Neutrophil (primary cell): Measurements from ENCODE around the gene PRKCE.
"Not testable (repeated sequence)": the region's sequence is repeated elsewhere in the genome, so short reads cannot be mapped to it uniquely, and the experiment has no call there.

ENCODE experiments used
- H3K27ac ChIP-seq: fragments of 200-600 bp; sonication (generic); 2 replicates; pipeline ENCODE4 v1.5.1; 2016; ENCODE audit warnings: mild to moderate bottlenecking, moderate library complexity
- H3K27me3 ChIP-seq: fragments of 200-600 bp; sonication (generic); 2 replicates; pipeline ENCODE4 v1.6.0; 2016; ENCODE audit warnings: mild to moderate bottlenecking
- H3K36me3 ChIP-seq: fragments of 200-600 bp; sonication (generic); 2 replicates; pipeline ENCODE4 v1.5.1; 2017
- H3K4me1 ChIP-seq, 2 experiments: fragments of 200-600 bp in 1 of 2; sonication (generic) in 1 of 2; 1 replicate in 1 of 2; 2 replicates in 1 of 2; pipeline versions ENCODE4 v1.5.1 to v1.6.1; 2013 to 2016; ENCODE audit warnings: low read depth in 1 of 2, low read length in 1 of 2, mild to moderate bottlenecking in 1 of 2, moderate library complexity in 1 of 2; ENCODE audit not compliant: control insufficient read depth in 1 of 2, insufficient read depth in 1 of 2
- H3K4me3 ChIP-seq, 2 experiments: fragments of 200-600 bp in 1 of 2; sonication (generic) in 1 of 2; 1 replicate in 1 of 2; 2 replicates in 1 of 2; pipeline ENCODE4 v1.5.1; 2013 to 2016; ENCODE audit warnings: low read depth in 1 of 2, low read length in 1 of 2, mild to moderate bottlenecking in 1 of 2, moderate library complexity in 1 of 2
- H3K9me3 ChIP-seq: fragments of 200-600 bp; sonication (generic); 2 replicates; pipeline ENCODE4 v1.5.1; 2016
- CTCF ChIP-seq: fragments of 200-600 bp; sonication (generic); IDR thresholded peaks from 2 replicates; pipeline ENCODE4 v1.5.1; 2016; ENCODE audit warnings: antibody characterized with exemption

Gene PRKCE

DNA sequence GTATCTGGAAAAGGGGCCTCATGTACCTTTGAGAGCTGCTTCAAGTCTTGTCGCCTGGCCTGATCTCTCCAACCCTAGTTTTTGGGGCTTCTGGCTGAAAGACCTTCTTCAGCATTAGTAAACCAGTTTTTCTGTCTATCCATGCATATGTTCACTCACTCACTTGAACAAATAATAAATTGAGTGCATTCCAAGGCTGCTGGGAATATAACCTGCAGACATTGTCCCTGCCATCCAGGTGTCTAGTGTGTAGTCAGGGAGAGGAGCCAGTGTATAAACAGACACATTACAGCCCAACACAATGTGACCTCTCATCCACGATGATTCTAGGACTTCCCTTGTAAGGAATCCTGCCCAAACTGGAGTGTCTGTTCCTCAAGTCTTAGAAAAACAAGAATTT is 262.1 kb downstream of the PRKCE start:
- H3K36me3 ChIP-seq: no peaks in the 10 kb centered on the region
- H3K4me1 ChIP-seq: no peaks in the 10 kb centered on the region
- TF ChIP-seq CTCF: no peak
- no peaks in the 10 kb centered on the region for H3K9me3 ChIP-seq
- no peak overlapping the region for H3K4me3 ChIP-seq
- no peaks in the 10 kb centered on the region for H3K27me3 ChIP-seq
- H3K27ac ChIP-seq: no peak overlapping the region

- Histone ChIP-seq H3K27ac (no peak overlapping the region), H3K4me1 (no peaks in the 10 kb centered on the region), H3K9me3 (no peaks in the 10 kb centered on the region), H3K36me3 (no peaks in the 10 kb centered on the region), H3K27me3 (no peaks in the 10 kb centered on the region), H3K4me3 (no peak overlapping the region)
- TF ChIP-seq CTCF: no peak
Observed at GRCh38 chr2:45915523-45915922, 264.0 kb downstream of the PRKCE start.

DNA sequence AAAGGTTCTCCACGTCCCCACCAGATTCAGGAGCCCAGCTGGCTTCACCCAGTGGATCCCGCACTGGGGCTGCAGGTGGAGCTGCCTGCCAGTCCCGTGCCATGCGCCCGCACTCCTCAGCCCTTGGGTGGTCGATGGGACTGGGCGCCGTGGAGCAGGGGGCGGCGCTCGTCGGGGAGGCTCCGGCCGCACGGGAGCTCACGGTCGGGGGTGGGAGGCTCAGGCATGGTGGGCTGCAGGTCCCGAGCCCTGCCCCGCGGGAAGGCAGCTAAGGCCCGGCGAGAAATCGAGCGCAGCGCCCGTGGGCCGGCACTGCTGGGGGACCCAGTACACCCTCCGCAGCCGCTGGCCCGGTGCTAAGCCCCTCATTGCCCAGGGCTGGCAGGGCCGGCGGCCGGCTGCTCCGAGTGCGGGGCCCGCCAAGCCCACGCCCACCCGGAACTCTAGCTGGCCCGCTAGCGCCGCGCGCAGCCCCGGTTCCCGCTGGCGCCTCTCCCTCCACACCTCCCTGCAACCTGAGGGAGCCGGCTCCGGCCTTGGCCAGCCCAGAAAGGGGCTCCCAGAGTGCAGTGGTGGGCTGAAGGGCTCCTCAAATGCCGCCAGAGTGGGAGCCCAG is 266.2 kb downstream of the PRKCE start:
- H3K36me3 ChIP-seq, H3K27me3 ChIP-seq, H3K27ac ChIP-seq, H3K4me3 ChIP-seq, H3K4me1 ChIP-seq, H3K9me3 ChIP-seq: not testable (repeated sequence)

DNA sequence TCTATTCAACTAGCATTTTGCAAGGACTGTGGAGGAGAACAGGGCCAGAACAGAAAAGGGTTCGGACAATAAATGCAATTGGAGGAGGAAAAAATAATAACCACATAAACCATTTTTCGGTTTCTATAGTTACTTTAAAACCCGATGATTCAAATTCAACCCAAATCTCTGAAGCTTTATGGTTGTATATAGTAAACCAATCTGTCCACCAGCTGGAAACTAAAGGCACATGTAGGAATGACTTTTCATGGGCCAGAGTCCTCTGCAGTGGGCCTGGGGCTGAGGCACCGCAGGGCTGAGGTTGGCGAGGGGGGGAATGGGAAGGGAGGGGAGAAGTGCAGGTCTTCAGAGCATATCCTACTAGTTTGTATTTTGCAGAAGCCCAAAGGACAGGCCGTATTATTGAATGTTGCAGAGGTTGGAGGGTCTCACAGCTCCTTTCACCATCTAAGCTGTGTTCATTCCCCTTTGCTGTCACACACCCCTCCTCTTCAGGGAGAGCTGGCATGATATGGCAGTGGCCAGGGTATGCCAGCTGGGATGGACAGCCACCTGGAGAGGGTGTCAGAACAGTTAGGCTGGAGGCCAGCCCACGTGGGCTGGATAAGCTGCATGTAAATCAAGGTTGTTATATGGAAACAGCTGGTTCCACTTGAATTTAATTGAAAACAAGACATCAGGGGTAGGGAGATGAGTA is 267.1 kb downstream of the PRKCE start:
- TF ChIP-seq CTCF: no peak
- no peaks in the 10 kb centered on the region for H3K9me3 ChIP-seq
- no peak overlapping the region for H3K27ac ChIP-seq
- H3K36me3 ChIP-seq: no peaks in the 10 kb centered on the region
- H3K4me1 ChIP-seq: no peaks in the 10 kb centered on the region
- H3K27me3 ChIP-seq: no peaks in the 10 kb centered on the region
- no peak overlapping the region for H3K4me3 ChIP-seq

DNA sequence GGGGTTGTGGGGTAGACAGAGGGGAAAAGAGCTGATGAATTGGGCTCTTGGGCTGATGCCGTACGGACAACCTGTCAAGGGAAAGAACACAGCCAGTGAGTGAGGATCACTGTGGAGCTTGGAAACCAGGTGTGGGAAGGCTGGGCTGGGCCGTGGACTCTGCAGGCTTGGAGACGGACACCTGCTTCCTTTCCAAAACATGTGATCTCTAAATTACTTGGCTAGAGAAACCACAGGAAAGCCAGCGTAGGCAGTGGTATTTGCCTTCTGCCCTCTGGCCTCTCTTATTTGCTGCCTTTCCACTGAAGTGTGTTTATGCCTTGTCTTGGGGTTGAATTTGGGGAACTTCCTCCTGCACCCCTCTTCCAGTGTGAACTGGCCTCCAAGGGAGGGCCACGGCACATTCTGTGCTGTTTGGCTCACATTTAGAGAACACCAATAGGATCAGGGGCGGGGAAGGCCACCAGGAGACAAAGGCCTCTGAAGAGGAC is 267.7 kb downstream of the PRKCE start:
- no peaks in the 10 kb centered on the region for H3K36me3 ChIP-seq
- no peak overlapping the region for H3K4me3 ChIP-seq
- H3K9me3 ChIP-seq: no peaks in the 10 kb centered on the region
- no peak overlapping the region for H3K27ac ChIP-seq
- H3K4me1 ChIP-seq: no peaks in the 10 kb centered on the region
- H3K27me3 ChIP-seq: no peaks in the 10 kb centered on the region
- TF ChIP-seq CTCF: no peak

- Histone ChIP-seq H3K27ac (no peak overlapping the region), H3K4me1 (no peaks in the 10 kb centered on the region)
- TF ChIP-seq CTCF: no peak
Observed at GRCh38 chr2:45919711-45920111, 268.2 kb downstream of the PRKCE start.

More at GRCh38 chr2:45919711-45920111, 268.2 kb downstream of the PRKCE start:
- no peaks in the 10 kb centered on the region for H3K27me3 ChIP-seq
- no peak overlapping the region for H3K4me3 ChIP-seq
- no peaks in the 10 kb centered on the region for H3K9me3 ChIP-seq
- H3K36me3 ChIP-seq: no peaks in the 10 kb centered on the region
